Fibroblast of skin of right biceps (primary cell): ENCODE data around the gene SCAF8.
"Not testable (repeated sequence)": the region's sequence is repeated elsewhere in the genome, so short reads cannot be mapped to it uniquely, and the experiment has no call there.

Source experiments
- DNase-seq: peaks from one replicate; pipeline ENCODE4 v3.0.0-alpha.2; 2013

Gene SCAF8

DNA sequence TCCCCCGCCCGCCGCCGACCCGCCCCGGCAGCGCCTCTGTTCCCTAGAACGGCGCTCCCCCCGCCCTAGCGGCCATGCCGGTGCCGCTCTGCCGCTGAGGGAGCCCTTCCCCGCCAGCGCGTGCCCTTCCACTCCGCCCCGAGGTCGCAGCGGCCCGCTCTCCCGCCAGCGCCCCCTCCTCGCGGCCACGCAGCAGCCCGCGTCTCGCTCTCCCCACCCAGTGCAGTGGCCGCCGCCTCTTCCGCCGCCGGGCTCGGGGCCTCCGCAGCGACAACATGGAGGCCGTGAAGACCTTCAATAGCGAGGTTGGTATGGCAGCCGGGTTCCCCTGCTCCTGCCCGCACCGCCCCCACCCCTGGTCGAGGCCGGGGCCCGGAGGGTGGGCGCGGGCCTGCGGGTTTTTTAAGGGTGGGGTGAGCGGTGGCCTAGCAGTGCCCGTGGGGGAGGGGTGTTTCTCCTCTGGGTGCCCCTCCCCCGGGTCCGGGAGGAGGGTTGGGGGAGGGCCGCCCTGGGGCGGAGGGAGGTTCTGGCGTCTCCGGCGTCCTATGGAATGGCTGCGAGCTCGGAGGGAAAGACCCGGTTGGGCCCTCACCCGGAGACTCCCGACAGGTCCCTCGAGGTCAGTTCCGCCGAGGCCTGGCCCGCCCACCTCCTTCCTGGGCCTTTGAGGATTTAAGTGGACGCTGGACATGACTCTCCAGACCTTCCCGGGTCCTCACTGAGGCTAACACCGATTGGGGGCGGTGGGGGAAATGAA, 588 bp downstream of the SCAF8 start:
- peak; percentile 96 for DNase-seq

DNA sequence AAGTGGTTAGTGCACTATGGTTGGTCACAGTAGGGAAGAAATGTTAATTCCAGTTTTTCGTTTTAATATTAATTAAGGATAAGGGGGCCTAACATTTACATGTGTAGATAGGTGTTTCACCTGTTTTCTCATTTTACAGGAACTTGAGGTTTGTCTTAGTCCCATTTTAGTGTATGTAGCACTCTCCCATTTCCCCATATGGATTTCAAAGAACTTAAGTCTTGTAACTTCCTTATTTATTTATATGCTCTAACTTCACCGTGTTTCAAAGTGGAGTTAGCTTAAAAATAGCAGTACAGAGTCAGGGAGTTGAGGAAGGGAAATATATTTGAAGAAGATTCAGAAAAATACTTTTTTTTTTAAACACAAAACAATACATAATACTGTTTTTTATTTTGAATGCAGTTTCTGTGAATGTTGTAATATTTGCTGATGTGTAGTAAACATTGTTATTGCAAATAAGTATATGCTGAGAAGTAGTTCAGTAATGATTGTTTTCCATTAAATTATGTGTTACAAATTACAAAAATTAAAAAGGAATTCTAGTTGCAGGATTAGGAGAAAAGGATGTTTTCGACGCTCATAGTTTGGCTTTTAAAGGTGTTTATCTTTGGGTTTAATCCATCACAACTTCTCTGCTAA, 3.5 kb downstream of the SCAF8 start:
- DNase-seq, result no peak

DNA sequence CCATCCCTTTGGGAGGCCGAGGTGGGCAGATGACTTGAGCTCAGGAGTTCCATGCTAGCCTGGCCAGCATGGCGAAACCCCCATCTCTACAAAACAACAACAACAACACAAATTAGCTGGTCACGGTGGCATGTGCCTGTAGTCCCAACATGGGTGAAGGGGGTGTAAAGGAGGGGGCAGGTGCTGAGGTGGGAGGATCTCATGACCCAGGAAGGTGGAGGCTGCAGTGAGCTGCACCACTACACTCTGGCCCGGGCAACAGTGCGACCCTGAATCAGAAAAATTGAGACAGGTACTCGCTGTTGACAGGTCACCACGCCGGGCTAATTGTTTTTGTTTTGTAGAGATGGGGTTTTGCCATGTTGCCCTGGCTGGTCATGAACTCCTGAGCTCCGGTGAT, 4.2 kb downstream of the SCAF8 start:
- DNase-seq, result no peak

GRCh38 chr6:154738551-154738961, 5.3 kb downstream of the SCAF8 start:
- no peak for DNase-seq

GRCh38 chr6:154740658-154741057, 7.4 kb downstream of the SCAF8 start:
- no peak for DNase-seq

DNA sequence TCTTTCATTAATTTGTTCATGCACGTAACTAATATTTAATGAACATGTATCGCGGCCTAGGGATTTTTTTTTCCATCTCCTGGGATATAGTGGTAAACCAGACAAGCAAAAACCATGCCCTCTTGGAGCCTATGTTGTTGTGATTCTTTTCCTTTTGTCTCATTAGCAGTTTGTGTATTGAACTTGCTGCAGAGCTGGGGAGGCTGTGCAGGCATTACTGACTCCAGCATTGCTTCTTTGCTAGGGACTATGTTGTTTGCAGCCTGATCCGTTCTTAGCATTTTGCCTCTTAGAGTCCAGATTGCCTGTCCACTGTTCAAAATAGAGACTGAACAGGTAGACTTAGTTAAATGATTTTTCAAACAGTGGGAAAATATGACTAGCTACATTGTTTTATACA, 9.7 kb downstream of the SCAF8 start:
- no peak for DNase-seq

- DNase-seq, result not testable (repeated sequence)
Measured at GRCh38 chr6:154744029-154744745, 11.0 kb downstream of the SCAF8 start.

DNA sequence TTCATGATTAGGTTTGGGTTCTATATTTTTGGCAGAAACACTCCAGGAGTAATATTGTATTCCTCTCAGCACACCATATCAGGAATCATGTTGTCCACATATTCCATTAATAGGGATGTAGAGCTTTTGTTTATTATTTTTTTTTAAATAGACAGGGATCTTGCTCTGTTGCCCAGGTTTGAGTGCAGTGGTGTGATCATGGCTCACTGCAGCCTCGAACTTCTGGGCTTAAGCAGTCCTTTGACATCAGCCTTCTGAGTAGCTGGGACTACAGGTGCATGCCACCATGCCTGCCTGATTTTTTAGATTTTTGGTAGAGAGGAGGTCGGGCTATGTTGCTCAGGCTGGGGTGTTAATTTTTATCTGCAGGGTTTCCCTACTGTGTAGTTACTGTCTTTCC, 12.0 kb downstream of the SCAF8 start:
- DNase-seq, result no peak

GRCh38 chr6:154749341-154749740, 16.1 kb downstream of the SCAF8 start:
- DNase-seq, result no peak

DNA sequence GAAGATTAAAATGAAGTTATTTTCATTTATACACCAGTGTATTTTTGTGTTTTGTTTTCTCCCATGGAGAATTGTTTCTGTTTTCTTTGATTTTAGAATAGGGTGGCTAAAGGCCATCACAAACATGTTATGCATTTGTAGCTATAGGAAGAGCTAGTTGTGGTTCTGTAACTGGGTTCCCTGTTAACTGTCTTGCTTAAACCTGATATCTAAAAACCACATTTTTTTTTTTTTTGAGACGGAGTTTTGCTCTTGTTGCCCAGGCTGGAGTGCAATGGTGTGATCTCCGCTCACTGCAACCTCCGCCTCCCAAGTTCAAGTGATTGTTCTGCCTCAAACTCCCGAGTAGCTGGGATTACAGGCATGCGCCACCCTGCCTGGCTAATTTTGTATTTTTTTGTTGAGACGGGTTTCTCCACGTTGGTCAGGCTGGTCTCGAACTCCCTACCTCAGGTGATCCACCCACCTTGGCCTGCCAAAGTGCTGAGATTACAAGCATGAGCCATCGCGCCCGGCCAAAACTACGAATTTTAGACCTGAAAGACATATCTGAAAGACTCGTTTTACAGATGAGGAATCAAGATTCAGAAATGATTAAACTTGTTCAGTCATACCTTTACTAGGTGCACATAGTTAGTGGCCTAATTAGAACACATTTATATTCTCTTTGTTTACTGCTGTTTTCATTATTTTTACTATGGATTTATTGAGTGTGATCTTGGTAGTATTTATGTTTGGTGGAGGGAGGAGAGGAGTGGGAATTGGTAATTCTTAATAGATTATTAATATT, 18.0 kb downstream of the SCAF8 start:
- DNase-seq, result no peak

DNA sequence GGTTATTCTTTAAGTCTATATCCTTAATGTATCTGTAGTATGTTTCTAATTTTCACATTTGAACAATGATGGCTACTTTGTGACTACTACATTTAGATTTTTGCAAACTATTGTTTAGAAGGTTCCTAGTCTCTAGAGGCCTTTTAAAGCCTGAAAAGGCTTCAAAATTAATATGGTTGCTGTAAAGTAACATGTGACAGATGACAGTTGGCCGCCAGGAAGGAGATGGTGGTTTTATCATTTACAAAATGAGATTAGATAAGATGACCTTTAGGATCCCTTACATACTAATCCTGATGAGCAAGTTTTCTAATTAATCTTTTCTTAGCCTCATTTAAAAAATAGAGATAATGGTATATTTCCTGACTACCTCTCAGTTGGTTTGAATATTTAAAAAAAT, 18.8 kb downstream of the SCAF8 start:
- DNase-seq, result no peak

- peak; percentile 51 for DNase-seq
Measured at GRCh38 chr6:154754152-154754551, 20.9 kb downstream of the SCAF8 start.

DNA sequence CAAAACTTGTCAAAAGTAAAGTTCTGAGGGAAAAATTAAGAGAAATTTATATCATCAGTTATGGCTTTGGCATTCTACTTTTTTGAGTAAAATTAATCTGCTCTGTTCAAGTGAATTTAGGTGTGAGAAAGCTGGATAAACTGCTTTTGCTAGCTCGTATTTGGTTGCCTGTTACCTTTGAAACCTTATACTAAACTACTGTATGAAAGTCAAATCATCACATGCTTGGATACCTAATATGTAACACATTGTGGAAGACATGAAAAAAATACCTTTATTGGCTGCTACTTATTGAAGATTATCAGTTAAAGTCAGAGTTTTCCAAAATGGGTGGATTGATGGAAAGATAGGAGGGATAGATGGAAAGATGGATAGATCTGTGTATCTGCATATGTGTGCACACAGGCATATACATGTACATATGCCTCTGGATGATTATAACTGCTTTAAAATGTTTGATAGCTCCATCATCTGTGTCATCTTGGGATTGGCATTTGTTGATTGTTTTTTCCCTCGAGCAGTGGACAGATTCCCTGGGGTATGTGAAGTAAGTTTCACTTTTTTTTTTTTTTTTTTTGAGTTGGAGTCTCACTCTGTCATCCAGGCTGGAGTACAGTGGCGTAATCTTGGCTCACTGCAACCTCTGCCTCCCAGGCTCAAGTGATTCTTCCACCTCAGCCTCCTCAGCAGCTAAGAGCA, 24.3 kb downstream of the SCAF8 start:
- no peak for DNase-seq

GRCh38 chr6:154758125-154758524, 24.9 kb downstream of the SCAF8 start:
- no peak for DNase-seq

DNA sequence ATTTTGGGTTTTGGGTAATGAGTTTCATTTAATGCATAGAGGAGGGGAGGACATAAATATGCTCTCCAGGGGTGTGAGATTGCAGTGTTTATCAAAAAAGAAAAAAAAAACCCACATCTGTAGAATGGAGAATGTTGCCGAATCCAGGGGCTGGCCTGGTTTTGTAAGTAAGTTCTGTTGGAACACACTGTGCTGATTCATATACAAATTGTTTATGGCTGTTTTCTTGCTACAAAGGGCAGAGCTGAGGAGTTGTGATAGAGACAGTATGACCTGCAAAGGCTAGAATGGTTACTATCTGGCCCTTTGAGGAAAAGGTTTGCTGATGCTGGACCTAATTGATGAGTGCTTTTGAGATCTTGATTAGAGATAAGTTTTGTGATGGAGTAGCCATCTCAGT, 30.4 kb downstream of the SCAF8 start:
- no peak for DNase-seq

DNA sequence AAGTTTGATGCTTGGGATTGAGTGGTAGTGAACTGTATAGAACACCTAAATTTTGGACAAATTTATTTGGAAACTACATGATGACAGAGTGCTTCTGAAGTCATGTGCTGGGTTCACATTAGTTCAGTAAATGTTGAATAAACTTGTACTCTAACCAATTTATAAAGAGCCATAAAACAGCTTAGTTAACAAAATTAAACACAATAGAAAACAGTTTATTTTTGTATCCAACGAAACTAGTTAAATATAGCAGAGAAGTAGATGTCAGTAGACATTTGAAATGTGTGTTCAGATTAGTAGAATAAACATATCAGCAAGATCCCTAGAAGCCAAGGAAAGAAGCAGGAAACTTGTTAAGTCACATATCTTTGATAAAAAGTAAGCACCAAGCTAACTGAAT, 32.1 kb downstream of the SCAF8 start:
- no peak for DNase-seq

- DNase-seq, result peak; percentile 37
Measured at GRCh38 chr6:154766288-154766687, 33.1 kb downstream of the SCAF8 start.

DNA sequence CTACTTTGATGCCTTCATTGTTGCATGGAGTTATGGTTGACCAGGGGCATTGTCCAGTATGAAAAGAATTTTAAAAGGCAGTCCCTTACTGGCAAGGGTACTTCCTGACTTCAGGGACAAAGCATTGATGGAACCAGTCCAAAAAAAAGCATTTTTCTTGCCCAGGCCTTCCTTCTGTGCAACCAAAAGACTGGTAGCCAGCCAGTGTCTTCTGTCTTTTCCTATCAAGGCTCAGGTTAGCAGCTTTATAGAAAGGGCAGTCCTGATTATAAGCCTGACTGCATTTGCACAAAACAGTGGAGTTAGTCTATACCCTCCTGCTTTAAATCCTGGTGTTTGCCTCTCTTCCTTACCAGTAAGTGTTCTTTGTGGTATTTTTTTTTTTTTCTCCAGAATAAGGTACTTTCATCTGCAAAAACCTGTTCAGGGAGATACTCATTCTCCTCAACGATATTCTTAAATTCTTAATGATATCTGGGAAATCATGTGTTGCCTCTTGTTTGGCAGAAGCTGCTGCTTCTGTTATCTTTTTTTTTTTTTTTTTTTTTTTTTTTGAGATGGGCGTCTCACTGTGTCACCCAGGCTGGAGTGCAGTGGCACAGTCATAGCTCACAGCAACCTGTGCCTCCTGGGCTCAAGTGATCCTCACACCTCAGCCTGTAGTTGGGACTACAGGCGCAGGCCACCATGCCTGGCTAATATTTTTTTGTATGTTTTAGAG, 33.9 kb downstream of the SCAF8 start:
- DNase-seq, result peak; percentile 7

- DNase-seq, result no peak
Measured at GRCh38 chr6:154768280-154768679, 35.1 kb downstream of the SCAF8 start.

DNA sequence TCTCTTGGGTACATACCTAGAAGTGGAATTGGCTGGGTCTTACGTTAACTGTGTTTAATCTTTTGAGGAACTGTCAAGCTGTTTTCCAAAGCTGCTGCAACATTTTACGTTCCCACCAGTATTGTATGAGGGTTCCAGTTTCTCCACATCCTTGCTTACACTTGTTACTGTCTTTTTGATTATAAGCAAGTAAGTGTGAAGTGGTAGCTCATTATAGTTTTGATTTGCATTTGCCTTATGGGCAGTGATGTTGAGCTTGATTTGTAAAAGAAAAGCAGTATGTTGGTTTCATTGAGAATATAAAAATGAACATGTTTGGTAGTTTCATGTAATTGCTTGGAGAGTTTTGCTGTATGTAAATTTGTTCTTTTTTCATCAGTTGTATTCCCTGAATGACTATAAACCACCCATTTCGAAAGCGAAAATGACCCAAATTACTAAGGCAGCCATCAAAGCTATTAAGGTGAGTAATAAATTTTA, 40.4 kb downstream of the SCAF8 start:
- no peak for DNase-seq

- DNase-seq, result not testable (repeated sequence)
Measured at GRCh38 chr6:154779157-154779556, 45.9 kb downstream of the SCAF8 start.

- no peak for DNase-seq
Measured at GRCh38 chr6:154782193-154782592, 49.0 kb downstream of the SCAF8 start.
